GM12865 (cell line): ENCODE results near the gene FAM169A.
"Not testable (repeated sequence)": the region's sequence is repeated elsewhere in the genome, so short reads cannot be mapped to it uniquely, and the experiment has no call there.

Experiments
- DNase-seq: peaks from one replicate; pipeline ENCODE4 v3.0.0; 2010; ENCODE audit warnings: low read depth
- H3K4me3 ChIP-seq: 2 replicates; pipeline ENCODE4 v1.5.1; 2011; ENCODE audit warnings: mild to moderate bottlenecking, low read depth, low read length, control low read depth
- TF ChIP-seq, protein P1 (sequence below): IDR thresholded peaks from 2 replicates; pipeline ENCODE4 v1.5.1; 2011; ENCODE audit warnings: low read length, control low read depth, low read depth, inconsistent platforms; ENCODE audit not compliant: insufficient read depth; ENCODE audit errors: missing control alignments

FAM169A gene

DNA sequence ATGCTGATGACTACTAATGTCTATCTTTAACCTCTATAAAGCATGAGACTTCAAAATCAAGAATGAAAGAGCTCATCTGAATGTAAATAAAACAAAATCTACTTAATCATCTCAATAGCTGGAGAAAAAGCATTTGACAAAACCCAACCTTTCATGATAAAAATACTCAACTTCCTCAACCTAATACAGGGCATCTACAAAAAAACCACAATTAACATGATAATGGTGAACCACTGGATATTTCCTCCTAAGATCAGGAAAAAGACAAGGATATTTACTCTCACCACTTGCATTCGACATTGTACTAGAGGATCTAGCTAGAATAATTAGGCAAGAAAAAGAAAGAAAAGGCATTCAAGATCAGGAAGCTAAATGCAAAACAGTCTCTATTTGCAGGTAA, 49.3 kb downstream of the FAM169A start:
- H3K4me3 ChIP-seq, result no peak overlapping the region
- no peak for DNase-seq

DNA sequence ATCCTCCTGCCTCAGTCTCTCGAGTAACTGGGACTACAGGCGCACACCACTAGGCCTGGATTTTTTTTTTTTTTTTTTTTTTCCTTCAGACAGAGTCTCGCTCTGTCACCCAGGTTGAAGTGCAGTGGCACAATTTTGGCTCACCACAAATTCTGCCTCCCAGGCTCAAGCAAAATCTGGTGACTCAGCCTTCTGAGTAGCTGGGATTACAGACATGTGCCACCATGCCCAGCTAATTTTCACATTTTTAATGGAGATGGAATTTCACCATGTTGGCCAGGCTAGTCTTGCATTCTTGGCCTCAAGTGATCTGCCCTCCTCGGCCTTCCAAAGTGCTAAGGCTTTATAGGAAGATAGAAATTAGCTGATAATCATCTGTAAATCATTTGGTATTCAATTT, 55.3 kb downstream of the FAM169A start:
- no peak for DNase-seq
- TF ChIP-seq, protein P1, sequence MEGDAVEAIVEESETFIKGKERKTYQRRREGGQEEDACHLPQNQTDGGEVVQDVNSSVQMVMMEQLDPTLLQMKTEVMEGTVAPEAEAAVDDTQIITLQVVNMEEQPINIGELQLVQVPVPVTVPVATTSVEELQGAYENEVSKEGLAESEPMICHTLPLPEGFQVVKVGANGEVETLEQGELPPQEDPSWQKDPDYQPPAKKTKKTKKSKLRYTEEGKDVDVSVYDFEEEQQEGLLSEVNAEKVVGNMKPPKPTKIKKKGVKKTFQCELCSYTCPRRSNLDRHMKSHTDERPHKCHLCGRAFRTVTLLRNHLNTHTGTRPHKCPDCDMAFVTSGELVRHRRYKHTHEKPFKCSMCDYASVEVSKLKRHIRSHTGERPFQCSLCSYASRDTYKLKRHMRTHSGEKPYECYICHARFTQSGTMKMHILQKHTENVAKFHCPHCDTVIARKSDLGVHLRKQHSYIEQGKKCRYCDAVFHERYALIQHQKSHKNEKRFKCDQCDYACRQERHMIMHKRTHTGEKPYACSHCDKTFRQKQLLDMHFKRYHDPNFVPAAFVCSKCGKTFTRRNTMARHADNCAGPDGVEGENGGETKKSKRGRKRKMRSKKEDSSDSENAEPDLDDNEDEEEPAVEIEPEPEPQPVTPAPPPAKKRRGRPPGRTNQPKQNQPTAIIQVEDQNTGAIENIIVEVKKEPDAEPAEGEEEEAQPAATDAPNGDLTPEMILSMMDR, result no peak
- no peak overlapping the region for H3K4me3 ChIP-seq

More for the DNA sequence above, 49.3 kb downstream of the FAM169A start:
- TF ChIP-seq, protein P1, result no peak

DNA sequence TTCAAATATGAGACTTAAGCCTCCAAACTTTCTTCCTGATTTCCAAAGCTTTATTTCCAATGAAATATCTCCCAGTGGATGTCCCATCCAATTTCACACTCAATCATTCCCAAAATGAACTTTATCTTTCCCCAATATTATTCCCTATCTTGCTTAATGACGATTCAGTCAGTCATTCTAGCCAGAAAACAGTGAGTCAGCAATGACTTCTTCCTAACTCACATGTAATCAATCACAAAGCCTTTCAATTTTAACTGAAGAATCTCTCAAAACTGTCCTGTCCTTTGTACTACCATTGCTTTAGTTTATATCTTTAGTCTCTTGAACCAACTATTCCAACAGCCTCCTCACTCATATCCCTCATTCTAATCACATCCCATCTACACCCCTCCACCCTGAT, 64.2 kb downstream of the FAM169A start:
- DNase-seq, result no peak
- TF ChIP-seq, protein P1, result no peak
- H3K4me3 ChIP-seq, result no peak overlapping the region

DNA sequence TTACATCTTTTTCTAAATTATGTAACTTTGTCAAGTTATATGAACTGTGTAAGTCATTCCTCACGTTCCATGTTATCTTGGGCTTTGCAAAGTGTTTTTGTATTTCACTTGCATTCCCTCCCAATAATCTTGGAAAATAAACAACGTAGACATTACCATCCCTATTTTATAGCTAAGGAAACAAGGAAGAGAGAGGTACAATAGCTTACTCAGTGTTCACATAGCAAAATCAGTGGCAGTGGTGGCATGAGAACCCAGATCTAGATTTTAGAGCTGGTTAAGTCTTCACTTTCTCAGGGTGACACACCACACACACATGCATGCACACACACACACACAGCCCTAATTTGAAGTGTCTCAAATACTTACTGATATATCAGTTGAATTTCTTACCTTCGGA, 65.0 kb downstream of the FAM169A start:
- DNase-seq, result no peak
- H3K4me3 ChIP-seq, result no peak overlapping the region
- TF ChIP-seq, protein P1, result no peak

GRCh38 chr5:74798977-74799911, 66.9 kb downstream of the FAM169A start:
- no peak for DNase-seq
- H3K4me3 ChIP-seq, result no peak overlapping the region
- TF ChIP-seq, protein P1, result no peak

GRCh38 chr5:74791669-74792068, 74.5 kb downstream of the FAM169A start:
- not testable (repeated sequence) for H3K4me3 ChIP-seq, DNase-seq

DNA sequence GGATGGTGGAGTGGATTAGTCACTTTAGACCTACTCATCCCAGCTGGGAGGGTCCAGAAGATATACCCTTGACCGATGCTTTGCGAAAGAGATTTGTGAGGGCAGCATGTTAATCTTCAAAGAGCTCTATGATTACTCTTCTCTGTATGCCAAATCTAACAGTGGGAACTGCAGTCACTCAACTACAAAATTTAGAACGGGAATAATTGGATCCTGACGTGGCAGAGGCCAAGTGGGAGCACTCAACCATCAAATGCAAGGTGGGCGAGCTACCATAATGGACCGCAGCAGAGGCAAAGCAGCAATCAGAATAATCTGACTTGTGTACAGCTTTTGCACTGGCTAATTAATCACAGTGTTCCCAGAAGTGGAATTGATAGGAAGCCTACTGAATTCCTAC, 78.8 kb downstream of the FAM169A start:
- TF ChIP-seq, protein P1, result no peak
- no peak for DNase-seq
- H3K4me3 ChIP-seq, result no peak overlapping the region
